HG02981 (cell line): ENCODE results near the gene MTCL1.
"Not testable (repeated sequence)": the region's sequence is repeated elsewhere in the genome, so short reads cannot be mapped to it uniquely, and the experiment has no call there.

Experiments
- ATAC-seq: cut with Tn5 transposase; IDR thresholded peaks from one replicate; pipeline ENCODE4 v1.9.1; 2021; ENCODE audit warnings: mild to moderate bottlenecking, moderate library complexity; ENCODE audit not compliant: unreplicated experiment

The MTCL1 gene

DNA sequence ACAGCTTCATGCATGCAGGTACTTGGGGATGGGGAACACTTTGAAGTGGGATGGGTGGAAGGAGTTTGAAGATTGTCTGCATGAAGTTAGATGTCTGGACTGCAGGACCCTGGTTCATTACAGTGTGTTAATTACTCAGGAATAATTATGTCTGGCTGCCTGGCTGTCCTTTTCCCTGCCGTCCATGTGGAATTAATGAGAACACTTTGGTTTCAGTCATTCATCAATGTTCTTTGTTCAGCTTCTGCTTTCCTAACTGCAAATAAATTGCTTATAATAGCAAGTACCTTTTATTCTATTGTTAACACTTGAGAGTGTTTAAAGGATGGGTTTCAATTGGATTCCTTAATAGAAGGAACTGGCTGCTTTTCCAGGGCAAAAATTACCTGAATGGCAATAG lies 35.8 kb downstream of the MTCL1 start:
- no peak for ATAC-seq

DNA sequence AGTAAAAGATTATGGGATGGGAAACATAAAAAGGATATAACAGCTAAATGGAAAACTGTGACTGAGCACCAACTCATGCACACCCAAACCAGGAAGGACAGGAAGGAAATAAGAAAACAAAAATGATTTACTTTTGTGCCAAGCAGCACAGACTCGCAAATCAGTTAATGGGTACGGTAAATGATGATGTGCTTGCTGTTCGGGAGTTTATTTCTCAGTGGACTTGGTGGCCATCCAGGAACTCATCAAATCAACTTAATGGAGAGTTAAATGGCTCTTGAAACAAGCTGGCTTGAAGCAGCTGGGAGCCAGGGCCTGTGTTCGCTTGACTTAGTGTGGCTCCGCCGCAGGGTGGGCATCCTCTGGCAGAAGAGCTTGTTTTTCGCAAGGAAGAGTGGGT lies 36.2 kb downstream of the MTCL1 start:
- no peak for ATAC-seq

DNA sequence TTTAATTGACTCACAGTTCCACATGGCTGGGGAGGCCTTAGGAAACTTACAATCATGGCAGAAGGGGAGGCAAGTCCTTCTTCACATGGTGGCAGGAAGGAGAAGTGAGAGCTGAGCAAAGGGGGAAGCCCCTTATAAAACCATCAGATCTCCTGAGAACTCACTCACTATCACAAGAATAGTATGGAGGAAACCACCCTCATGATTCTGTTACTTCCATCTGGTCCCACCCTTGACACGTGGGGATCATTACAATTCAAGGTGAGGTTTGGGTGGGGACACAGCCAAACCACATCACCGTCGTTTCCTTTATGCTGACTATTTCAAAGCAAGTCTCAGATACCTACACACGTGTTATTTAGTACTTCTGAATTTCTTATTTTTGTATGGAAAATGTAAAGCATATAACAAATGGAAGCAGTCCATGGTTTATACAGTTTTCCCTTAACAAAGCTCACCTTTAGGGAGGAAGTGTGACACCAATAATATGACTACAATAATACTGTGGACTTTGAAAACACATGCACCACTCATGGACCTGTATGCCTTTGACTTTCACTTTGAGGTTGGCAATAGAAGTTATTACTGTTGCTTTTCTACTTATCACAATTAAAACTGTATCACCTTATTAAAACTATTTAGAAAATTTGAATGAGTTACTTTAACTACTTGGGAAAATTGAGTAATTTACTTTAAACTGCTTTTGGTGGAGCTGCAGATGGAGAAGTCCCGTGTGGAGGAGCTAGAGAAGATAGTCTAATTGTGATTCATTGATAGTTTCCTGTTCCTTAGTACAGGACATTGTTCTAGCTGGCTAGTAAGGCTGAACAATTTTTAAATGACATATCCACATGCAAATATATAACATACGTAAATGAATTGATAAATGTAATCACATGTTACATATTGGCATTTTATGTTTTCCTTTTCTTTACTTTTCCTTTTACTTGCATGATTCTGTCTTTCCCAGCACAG lies 37.3 kb downstream of the MTCL1 start:
- ATAC-seq = no peak

DNA sequence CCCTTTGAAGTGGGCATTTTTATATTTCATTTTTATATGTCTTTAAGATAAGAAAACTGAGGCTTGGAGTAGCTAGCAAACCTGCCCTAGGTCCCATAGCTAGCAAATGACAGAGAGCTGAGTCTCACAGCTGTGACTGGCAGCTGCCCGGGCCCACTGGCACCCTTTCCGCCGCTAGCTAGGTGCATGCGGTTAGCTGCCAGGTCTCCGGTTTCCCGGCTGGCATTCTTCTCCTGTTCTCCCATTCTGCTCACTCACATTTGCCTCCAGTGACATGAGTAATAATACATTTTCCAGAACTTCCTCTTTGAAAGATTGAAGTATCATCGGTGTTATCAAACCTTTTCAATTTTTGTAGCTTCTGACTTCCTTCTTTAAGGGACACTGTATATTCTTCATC lies 38.7 kb downstream of the MTCL1 start:
- no peak for ATAC-seq

DNA sequence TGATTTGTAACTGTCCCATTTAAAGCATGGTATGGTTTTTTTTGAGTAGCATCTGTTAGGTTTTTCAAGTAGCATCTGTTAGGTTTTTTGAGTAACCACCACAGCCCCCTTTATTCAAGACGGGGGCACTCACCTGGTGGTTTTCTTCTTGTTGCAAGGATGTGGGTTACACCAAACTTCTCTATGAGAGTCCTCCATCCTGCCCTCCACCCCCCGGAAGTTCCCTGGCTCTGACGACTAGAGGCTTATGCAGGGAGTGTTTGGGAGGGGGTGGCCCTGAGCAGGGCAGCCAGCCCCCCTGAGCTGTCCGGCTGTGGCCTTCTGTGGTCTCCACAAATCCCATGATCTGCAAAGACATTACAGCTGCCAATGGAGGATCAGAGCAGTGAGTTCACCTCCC lies 39.3 kb downstream of the MTCL1 start:
- ATAC-seq = no peak

DNA sequence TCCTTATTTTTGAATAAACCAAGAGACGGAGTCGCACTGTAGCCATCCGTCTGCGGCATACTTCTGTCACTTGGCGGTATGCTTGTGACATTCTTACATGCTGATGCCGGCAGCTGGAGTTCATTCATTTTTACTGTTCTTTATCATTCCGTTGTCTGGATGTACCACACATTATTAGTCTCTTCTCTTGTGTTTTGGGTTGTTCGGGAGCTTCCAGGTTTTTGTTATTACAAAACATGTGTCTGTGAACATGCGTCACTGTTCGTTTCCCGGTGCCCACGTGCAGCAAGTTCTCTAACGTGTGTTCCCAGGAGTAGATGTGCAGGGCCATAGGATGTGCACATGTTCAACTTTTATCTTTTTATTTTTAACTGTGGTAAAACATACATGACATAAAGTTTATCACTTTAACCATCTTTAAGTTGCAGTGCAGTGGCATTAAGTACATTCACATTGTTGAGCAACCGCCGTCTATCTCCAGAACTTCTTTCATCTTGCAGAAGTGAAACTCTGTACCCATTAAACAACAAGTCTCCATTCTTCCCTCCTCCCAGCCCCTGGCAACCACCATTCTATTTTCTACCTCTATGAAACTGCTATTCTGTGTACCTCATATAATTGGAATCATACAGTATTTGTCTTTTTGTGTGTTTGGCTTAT lies 40.1 kb downstream of the MTCL1 start:
- ATAC-seq = no peak

DNA sequence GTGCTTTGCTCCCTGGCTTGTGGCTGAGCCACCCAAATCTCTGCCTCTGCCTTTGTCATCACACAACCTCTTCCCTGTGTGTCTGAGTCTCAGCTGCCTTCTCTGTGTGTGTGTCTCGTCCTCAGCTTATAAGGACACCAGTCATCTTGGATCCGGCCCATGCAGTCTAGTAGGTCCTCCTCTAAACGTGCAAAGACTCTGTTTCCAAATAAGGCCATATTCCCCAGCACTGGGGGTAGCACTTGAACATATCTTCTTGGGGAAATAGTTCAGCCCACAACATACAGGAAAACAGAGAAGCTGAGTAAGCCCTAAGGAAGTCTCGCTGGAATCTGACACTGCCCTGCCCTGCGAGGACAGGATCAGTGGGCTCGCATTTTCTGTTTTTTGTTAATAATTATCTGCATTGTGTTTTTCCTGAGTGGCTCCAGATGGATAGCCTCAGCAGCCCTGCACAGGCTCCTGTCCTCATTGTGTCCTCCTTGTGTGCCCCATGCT lies 42.1 kb downstream of the MTCL1 start:
- no peak for ATAC-seq

DNA sequence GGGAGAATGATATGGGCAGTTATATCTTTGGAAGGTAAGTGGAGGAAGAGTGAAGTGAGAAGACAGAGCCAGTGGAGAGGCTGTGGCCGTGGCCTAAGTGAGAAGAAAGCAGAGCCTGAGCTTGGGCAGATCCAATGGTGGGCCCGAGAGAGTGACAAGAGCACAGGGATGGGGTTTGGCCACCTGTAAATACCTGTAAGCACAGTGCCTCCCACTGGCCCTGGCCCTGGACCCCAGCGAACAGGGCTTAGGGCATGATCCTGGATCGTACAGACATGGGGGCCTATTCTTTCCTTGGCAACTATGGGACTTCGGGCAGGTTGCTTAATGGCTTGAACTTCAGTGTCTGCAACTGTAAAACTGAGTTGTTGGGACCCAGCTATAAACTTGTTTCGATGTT lies 44.1 kb downstream of the MTCL1 start:
- no peak for ATAC-seq

DNA sequence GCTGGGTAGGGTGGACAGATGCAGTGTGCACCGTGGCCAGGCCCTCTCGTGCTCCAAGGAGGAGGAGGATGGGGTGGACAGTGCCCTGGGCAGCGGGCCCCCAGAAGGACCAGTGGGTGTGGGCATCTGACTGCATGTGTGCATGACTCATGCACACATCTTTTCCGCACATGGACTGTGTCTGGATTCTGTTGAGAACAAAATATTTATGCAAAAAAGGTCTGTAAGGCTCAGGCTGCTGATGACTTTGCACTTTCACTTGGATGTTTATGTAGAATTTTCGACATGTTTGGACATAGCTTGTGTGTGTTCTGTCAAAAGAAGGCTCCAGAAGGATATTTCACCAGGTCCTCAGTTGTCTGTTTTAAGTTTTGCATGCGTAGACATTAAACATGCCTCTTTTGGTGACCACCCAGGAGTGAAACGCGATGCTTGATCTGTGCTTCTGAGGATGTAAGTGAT lies 45.6 kb downstream of the MTCL1 start:
- ATAC-seq = no peak

DNA sequence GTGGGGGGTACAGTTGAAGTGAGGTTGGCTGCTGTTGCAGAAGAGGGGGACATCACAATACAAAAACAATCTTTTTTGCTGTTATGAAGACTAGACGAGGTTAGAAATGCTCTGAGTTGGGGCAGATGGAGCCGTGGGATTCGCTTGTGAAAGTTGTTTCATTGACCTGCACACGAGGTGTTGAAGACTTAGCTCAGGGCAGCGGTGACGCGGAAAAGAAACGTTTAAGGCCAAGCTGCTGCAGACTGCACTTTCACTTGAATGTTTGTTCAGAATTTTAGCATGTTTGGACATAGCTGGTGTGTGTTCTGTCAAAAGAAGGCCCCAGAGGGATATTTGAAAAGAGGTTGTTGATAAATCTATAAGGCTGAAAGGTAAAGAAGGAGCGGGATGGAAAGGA lies 46.3 kb downstream of the MTCL1 start:
- ATAC-seq = no peak

DNA sequence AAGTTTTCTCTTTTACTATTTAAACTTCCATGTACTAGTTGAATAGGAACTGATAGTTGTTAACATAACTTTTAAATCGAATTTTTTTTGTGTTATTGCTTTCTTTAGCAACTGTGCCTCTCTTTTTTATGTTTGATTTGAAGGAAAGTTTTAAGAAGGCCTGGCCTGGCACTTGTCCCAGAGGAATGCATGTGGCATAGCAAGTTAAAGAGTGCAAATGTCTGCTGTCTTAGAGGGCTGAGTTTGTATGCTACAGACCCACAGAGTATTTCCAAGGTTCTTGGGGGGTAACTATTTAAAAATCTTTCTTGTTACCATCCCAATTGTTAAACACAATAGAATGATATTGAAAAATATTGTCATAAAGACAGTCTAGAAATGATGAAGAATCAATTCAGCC lies 47.0 kb downstream of the MTCL1 start:
- no peak for ATAC-seq

DNA sequence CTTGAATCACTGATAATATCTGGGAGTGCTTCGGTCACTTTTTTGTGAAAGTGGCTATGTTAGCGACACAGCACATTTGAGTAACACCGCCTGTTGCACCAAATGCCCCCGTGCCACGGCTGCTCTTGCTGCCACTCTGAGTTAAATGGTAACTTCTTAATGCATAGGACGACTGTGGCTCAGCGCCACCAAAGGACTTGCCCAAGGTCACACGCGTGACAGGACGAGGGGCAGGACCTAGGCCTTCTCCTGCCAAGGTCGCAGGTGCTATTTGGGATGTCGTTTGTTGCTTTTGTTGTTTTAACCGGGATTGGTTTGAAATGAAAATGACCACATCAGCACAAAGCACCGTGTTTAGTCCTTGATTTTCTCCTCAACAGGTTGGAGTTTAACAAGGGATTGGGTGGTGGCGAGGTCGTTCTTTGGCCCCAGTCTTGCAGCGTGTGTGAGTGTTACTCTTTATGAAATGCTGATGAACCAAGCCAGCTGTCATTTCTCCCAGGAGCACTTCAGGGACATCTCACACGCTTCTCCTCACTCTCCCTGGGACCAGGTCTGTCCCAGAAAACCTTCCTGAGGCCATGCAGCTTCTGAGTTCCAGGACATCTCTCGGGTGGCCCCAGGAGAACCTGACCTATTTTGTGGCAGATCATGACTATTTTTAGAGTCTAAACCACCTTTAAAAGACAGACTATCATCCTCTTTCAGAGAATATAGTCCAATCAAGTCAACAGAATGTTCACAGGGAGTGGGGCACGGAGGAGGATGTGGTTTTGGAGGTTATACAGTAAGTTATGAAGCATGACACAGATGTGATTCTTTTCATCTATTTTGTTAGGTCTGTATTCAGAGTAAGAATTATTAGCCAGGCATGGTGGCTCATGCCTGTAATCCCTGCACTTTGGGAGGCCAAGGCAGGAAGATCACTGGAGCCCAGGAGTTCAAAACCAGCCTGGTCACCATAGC lies 49.9 kb downstream of the MTCL1 start:
- ATAC-seq = peak; percentile 91

DNA sequence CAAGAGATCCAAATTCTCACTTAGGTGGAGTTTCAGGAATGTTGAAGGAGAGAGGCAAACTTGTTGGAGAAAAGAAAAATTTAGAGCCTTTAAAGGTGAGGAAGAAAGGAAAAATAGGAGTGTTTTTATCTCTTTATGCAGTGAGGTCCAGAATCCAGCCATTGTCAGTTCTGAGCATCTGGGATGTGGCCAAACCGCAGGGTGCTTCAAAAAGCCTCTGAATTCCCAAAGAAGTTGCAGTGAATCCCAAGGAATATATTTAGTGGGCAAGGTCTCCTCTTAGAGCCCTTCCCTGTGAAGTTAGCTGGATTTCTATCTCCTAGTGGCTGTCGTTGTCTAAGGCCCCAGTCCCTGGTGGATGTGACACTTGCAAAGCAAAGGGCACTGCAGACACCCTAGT lies 51.2 kb downstream of the MTCL1 start:
- ATAC-seq = no peak

DNA sequence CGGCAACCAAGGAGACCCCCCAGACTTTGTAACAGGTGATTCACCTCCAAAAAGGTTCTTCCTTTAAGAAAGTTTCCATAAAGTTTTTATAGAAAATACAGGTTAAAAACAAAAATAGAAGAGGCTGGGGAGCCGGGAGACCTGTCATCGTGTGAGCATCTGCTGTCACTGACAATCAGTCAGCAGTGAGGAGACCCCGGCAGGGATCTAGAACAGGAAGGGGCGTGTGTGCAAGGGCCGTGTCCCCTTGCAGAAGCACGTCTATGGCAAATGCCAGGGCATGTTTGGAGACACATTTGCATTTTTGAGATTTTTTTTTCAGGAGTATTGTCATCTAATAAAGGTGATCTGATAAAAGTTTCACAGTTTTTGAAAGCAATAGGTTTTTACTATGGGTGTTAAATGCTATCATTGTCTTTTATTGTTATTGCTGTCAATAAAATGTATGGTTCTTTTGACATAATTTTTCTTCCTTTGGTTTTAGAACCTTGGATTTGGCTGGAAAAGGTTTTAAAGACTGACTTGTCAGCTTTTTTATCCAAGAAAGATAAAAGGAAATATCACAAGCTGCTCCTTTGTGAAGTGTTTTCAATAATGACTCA lies 52.1 kb downstream of the MTCL1 start:
- no peak for ATAC-seq

DNA sequence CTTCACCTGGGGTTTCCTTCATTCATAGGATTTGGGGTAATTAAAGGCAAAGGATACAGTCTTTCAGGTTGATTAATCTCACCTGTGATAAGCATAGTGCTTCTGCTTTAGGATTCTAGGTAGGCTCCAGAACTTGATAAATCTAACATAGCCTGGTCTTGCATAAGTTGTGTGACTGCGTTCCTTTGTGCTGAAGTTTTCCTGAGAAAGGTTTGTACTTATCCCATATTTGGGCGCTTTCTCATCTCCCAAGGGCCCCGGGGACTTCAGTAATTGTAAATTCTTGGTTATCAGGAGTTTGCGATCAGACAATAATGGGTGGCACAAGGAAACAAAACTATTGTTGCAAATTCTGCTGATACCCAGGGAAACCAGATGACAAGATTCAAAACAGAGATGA lies 53.1 kb downstream of the MTCL1 start:
- ATAC-seq = no peak

DNA sequence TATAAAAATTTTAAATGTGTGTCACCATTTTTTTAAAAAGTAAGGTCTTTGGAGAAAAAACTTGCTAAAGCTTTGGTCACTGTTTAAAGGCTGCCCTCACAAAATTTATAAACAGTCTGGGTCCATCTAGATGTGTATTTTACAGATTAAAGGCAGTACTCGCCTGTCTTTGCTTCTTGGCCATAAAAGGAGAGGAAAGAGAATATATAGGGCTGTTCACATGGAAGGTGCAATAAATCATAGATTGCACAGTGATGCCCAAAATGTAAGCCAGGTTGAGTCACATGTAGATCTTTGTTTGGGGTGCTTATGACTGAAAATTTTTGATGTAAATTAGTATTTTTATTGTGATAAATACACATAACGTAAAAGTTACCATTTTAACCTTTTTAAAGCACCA lies 55.6 kb downstream of the MTCL1 start:
- ATAC-seq = no peak

DNA sequence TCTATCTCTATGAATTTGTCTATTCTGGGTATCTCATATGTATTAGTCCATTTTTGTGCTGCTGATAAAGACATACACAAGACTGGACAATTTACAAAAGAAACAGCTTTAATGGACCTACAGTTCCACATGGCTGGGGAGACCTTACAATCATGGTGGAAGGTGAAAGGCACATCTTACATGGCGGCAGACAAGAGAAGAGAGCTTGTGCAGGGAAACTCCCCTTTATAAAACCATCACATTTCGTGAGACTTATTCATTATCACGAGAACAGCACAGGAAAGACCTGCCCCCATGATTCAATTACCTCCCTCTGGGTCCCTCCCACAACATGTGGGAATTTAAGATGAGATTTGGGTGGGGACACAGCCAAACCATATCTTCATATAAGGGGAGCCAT lies 56.2 kb downstream of the MTCL1 start:
- ATAC-seq = not testable (repeated sequence)

DNA sequence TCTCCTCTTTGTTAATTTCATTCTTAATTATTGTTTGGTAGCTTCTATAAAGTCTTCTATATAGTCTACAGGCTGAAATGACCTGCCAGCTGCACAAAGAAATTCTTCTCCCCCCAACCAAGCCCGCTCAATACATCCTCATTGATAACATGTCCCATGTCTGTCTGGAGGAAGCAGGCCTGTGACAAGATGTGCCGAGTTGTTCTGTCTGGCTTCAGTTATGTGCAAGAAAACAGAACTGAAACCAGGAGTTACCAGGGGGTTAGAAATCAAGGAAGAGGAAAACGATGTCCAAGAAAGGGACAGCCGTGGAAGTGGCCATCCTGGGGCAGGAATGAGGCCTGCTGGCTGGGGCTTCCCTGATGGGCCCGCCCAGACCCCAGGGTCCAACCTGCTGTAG lies 57.6 kb downstream of the MTCL1 start:
- ATAC-seq = no peak

DNA sequence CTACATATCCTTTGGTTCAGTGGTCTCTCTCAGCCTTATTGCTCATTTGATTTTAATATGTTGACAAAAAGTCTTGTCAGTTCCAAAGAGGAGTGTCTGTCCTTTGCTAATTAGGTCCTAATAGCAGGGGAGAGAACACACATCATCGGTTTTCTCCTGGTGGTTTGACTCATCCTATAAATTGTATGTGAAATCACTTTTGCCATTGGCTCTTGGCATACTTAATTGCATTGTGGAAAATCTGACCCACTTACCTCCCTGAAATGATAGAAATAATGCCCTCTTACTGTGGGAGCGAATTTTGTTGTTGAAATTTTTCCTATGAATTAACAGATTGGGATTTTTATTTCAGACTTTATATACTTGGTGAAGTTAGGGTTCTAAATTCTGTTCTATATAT lies 58.3 kb downstream of the MTCL1 start:
- ATAC-seq = no peak

DNA sequence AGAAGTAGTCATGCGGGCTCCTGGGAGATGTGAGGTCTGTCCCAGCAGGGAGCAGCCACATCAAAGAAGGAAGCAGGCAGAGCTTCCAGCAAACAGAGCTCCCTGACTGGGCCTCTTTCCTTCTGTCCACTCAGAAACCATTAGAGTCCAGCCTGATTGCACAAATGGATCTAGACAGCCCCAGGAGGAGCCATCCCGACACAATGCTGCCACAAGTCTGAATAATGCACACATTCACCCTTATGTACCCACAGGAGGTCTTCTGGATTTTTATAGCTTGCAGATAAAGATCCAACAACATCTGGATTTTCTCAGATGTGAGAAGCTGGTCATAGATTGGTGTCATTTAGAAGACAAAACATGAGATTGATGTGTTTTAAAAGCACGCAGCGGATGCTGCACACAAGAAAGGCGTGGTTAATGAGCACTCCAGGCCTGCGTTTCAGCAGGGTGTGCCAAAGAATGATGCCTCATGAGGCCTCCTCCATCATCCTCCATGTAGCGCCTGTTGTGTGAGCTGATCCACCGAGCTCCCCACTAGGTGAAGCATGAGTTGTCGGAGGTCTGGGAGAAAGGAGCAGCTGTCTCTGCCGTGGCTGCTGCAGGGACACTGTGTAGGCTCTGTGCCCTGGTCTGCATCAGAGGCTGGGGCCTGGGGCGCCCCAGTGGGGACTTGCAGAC lies 60.6 kb downstream of the MTCL1 start:
- no peak for ATAC-seq
